ENCODE measurements around the gene CHD3.
A peak's percentile ranks its signal among the peaks of the same experiment; 100 is the strongest.

Gene CHD3

DNA sequence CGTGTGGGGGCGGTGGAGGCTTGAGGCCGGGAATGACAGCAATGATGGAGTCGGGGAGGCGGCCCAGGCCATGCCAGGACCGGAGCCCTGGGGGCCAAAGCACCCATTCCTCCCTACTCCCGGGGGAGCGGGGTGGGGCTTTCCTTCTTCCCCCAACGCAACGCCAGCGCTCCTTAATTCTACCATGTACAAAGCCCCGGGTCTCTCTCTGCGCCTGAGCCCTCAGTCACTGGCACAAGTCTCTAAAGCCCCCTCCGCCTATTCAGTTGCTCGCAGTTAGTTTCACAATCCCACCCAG, 27.7 kb downstream of the CHD3 start (continued):
- TF ChIP-seq, protein P1, sequence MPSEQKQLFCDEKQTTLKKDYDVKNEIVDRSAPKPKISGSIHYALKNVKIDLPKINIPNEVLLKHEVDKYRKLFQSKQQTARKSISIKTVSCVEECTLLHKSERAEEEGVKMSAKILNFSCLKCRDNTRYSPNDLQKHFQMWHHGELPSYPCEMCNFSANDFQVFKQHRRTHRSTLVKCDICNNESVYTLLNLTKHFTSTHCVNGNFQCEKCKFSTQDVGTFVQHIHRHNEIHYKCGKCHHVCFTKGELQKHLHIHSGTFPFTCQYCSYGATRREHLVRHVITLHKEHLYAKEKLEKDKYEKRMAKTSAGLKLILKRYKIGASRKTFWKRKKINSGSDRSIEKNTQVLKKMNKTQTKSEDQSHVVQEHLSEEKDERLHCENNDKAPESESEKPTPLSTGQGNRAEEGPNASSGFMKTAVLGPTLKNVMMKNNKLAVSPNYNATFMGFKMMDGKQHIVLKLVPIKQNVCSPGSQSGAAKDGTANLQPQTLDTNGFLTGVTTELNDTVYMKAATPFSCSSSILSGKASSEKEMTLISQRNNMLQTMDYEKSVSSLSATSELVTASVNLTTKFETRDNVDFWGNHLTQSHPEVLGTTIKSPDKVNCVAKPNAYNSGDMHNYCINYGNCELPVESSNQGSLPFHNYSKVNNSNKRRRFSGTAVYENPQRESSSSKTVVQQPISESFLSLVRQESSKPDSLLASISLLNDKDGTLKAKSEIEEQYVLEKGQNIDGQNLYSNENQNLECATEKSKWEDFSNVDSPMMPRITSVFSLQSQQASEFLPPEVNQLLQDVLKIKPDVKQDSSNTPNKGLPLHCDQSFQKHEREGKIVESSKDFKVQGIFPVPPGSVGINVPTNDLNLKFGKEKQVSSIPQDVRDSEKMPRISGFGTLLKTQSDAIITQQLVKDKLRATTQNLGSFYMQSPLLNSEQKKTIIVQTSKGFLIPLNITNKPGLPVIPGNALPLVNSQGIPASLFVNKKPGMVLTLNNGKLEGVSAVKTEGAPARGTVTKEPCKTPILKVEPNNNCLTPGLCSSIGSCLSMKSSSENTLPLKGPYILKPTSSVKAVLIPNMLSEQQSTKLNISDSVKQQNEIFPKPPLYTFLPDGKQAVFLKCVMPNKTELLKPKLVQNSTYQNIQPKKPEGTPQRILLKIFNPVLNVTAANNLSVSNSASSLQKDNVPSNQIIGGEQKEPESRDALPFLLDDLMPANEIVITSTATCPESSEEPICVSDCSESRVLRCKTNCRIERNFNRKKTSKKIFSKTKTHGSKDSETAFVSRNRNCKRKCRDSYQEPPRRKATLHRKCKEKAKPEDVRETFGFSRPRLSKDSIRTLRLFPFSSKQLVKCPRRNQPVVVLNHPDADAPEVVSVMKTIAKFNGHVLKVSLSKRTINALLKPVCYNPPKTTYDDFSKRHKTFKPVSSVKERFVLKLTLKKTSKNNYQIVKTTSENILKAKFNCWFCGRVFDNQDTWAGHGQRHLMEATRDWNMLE (tag by site-specific recombination; conservative IDR thresholded peaks at IDR 0.05; ENCODE audit: low read depth): no peak; the same call in 1 of the 2 replicates
- TF ChIP-seq, protein P2, sequence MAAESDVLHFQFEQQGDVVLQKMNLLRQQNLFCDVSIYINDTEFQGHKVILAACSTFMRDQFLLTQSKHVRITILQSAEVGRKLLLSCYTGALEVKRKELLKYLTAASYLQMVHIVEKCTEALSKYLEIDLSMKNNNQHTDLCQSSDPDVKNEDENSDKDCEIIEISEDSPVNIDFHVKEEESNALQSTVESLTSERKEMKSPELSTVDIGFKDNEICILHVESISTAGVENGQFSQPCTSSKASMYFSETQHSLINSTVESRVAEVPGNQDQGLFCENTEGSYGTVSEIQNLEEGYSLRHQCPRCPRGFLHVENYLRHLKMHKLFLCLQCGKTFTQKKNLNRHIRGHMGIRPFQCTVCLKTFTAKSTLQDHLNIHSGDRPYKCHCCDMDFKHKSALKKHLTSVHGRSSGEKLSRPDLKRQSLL (tag by site-specific recombination; IDR thresholded peaks at IDR 0.05): peak; percentile 78; the same call in 1 of the 2 replicates
- TF ChIP-seq SP7 (tag by site-specific recombination; IDR thresholded peaks at IDR 0.05): peak; percentile 26; the same call in 1 of the 2 replicates
- TF ChIP-seq ZNF335 (tag by site-specific recombination; conservative IDR thresholded peaks at IDR 0.05): peak; percentile 84
- TF ChIP-seq ZNF571 (tag by site-specific recombination; IDR thresholded peaks at IDR 0.05): no peak
- TF ChIP-seq ZNF747 (tag by site-specific recombination; IDR thresholded peaks at IDR 0.05): no peak
- no peak for TF ChIP-seq ZNF211 (tag by site-specific recombination; IDR thresholded peaks at IDR 0.05; ENCODE audit: low read depth)
- peak; percentile 14; the same call in 1 of the 2 replicates for TF ChIP-seq EGR2 (tag by site-specific recombination; IDR thresholded peaks at IDR 0.05; ENCODE audit: low read depth)
- TF ChIP-seq ZNF341 (tag by site-specific recombination; IDR thresholded peaks at IDR 0.05; ENCODE audit: low read depth): no peak
- peak; percentile 48; the same call in 1 of the 2 replicates for TF ChIP-seq KLF8 (tag by site-specific recombination; IDR thresholded peaks at IDR 0.05)
- TF ChIP-seq SP2 (tag by site-specific recombination; IDR thresholded peaks at IDR 0.05): peak; percentile 3; the same call in 1 of the 2 replicates
- no peak for TF ChIP-seq ZBTB21 (tag by site-specific recombination; IDR thresholded peaks at IDR 0.05)
- TF ChIP-seq ZNF837 (tag by site-specific recombination; IDR thresholded peaks at IDR 0.05): no peak
- TF ChIP-seq YY2 (tag by site-specific recombination; IDR thresholded peaks at IDR 0.05): 0 out of 2 replicates have a peak, but pooled peaks have one; percentile 27
- no peak for TF ChIP-seq YY1 (tag by site-specific recombination; IDR thresholded peaks at IDR 0.05)
- no peak for TF ChIP-seq ZBTB1 (tag by site-specific recombination; IDR thresholded peaks at IDR 0.05)
- TF ChIP-seq ZNF510 (tag by site-specific recombination; IDR thresholded peaks at IDR 0.05; ENCODE audit: insufficient replicate concordance): no peak
- TF ChIP-seq KLF10 (tag by site-specific recombination; IDR thresholded peaks at IDR 0.05): 0 out of 2 replicates have a peak, but pooled peaks have one; percentile 1
- TF ChIP-seq KLF16 (tag by site-specific recombination; IDR thresholded peaks at IDR 0.05): no peak
- TF ChIP-seq, protein P3, sequence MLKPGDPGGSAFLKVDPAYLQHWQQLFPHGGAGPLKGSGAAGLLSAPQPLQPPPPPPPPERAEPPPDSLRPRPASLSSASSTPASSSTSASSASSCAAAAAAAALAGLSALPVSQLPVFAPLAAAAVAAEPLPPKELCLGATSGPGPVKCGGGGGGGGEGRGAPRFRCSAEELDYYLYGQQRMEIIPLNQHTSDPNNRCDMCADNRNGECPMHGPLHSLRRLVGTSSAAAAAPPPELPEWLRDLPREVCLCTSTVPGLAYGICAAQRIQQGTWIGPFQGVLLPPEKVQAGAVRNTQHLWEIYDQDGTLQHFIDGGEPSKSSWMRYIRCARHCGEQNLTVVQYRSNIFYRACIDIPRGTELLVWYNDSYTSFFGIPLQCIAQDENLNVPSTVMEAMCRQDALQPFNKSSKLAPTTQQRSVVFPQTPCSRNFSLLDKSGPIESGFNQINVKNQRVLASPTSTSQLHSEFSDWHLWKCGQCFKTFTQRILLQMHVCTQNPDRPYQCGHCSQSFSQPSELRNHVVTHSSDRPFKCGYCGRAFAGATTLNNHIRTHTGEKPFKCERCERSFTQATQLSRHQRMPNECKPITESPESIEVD (tag by site-specific recombination; IDR thresholded peaks at IDR 0.05): no peak
- no peak for TF ChIP-seq ZNF514 (tag by site-specific recombination; IDR thresholded peaks at IDR 0.05)
- TF ChIP-seq ZNF404 (tag by site-specific recombination; IDR thresholded peaks at IDR 0.05): no peak
- no peak for TF ChIP-seq ZNF114 (tag by site-specific recombination; IDR thresholded peaks at IDR 0.05)
- TF ChIP-seq ZNF239 (tag by site-specific recombination; IDR thresholded peaks at IDR 0.05): no peak
- TF ChIP-seq HOXC10 (CRISPR knock-in tag; IDR thresholded peaks at IDR 0.05): no peak
- TF ChIP-seq, protein P4, sequence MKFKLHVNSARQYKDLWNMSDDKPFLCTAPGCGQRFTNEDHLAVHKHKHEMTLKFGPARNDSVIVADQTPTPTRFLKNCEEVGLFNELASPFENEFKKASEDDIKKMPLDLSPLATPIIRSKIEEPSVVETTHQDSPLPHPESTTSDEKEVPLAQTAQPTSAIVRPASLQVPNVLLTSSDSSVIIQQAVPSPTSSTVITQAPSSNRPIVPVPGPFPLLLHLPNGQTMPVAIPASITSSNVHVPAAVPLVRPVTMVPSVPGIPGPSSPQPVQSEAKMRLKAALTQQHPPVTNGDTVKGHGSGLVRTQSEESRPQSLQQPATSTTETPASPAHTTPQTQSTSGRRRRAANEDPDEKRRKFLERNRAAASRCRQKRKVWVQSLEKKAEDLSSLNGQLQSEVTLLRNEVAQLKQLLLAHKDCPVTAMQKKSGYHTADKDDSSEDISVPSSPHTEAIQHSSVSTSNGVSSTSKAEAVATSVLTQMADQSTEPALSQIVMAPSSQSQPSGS (tag by site-specific recombination; IDR thresholded peaks at IDR 0.05; ENCODE audit: low read depth): no peak
- TF ChIP-seq ZNF792 (tag by site-specific recombination; IDR thresholded peaks at IDR 0.05): no peak
- no peak for TF ChIP-seq ZNF37A (tag by site-specific recombination; IDR thresholded peaks at IDR 0.05)
- TF ChIP-seq ZFP69B (tag by site-specific recombination; IDR thresholded peaks at IDR 0.05): no peak
- no peak for TF ChIP-seq ZNF416 (tag by site-specific recombination; IDR thresholded peaks at IDR 0.05)
- no peak for TF ChIP-seq ZNF777 (tag by site-specific recombination; IDR thresholded peaks at IDR 0.05; ENCODE audit: borderline replicate concordance)
- no peak for TF ChIP-seq ZNF311 (tag by site-specific recombination; IDR thresholded peaks at IDR 0.05; ENCODE audit: borderline replicate concordance)
- TF ChIP-seq ZNF561 (tag by site-specific recombination; IDR thresholded peaks at IDR 0.05; ENCODE audit: borderline replicate concordance): no peak
